ENCODE measurements around the gene ETV1. TPM values are rescaled to one million over a fixed set of nuclear protein-coding genes. Genes with fewer than 3 reads are reported as not detected.

The ETV1 gene
- polyA plus RNA-seq, 1 donor from 2014 or later, result 1.5 TPM

- Histone ChIP-seq H3F3A (ENCODE audit: insufficient read depth, low read length, poor library complexity, severe bottlenecking) (no peaks in the 10 kb centered on the region), H3K36me3 (ENCODE audit: insufficient read depth, low read length) (no peaks in the 10 kb centered on the region), H3K4me3 (ENCODE audit: low read length) (no peak overlapping the region), H3K79me2 (replicated peaks; ENCODE audit: insufficient read depth, low read length) (no peaks in the 10 kb centered on the region), H3K4me2 (ENCODE audit: low read length) (no peak overlapping the region), H3K27me3 (ENCODE audit: insufficient read depth, low read depth, low read length) (no peaks in the 10 kb centered on the region), H3K27ac (ENCODE audit: low read length) (no peak overlapping the region), H3K9me2 (ENCODE audit: insufficient read depth, low read length) (no peaks in the 10 kb centered on the region), H3K9me3 (ENCODE audit: low read length) (no peaks in the 10 kb centered on the region), H2AFZ (ENCODE audit: low read depth, low read length) (no peak overlapping the region), H3K9ac (ENCODE audit: low read length) (no peak overlapping the region), H4K20me1 (ENCODE audit: insufficient read depth) (no peaks in the 10 kb centered on the region)
- no peak for TF ChIP-seq SMC3 (conservative IDR thresholded peaks at IDR 0.05; ENCODE audit: poor library complexity)
- no peak for TF ChIP-seq EZH2 (IDR thresholded peaks at IDR 0.05; ENCODE audit: borderline replicate concordance, insufficient read depth, low read length, poor library complexity, severe bottlenecking)
- no peak for TF ChIP-seq EP300 (conservative IDR thresholded peaks at IDR 0.05; ENCODE audit: poor library complexity, severe bottlenecking)
- TF ChIP-seq RAD21 (conservative IDR thresholded peaks at IDR 0.05), result no peak
Observed at GRCh38 chr7:13945670-13946069, 43.8 kb downstream of the ETV1 start.

- H3K9me2 ChIP-seq (ENCODE audit: insufficient read depth, low read length), result no peaks in the 10 kb centered on the region
- H2AFZ ChIP-seq (ENCODE audit: low read depth, low read length), result no peak overlapping the region
- no peaks in the 10 kb centered on the region for H4K20me1 ChIP-seq (ENCODE audit: insufficient read depth)
- H3K4me3 ChIP-seq (ENCODE audit: low read length), result no peak overlapping the region
- no peak overlapping the region for H3K27ac ChIP-seq (ENCODE audit: low read length)
- no peak overlapping the region for H3K9ac ChIP-seq (ENCODE audit: low read length)
- no peak overlapping the region for H3K4me2 ChIP-seq (ENCODE audit: low read length)
- H3K36me3 ChIP-seq (ENCODE audit: insufficient read depth, low read length), result no peaks in the 10 kb centered on the region
- no peak for TF ChIP-seq EP300 (conservative IDR thresholded peaks at IDR 0.05; ENCODE audit: poor library complexity, severe bottlenecking)
- TF ChIP-seq POLR2AphosphoS5 (IDR thresholded peaks at IDR 0.05), result no peak
- no peak for TF ChIP-seq SMC3 (conservative IDR thresholded peaks at IDR 0.05; ENCODE audit: poor library complexity)
- TF ChIP-seq CTCF (IDR thresholded peaks at IDR 0.05; ENCODE audit: poor library complexity, severe bottlenecking), result no peak
- no peak for TF ChIP-seq TAF1 (IDR thresholded peaks at IDR 0.05; ENCODE audit: low read depth)
- no peak for TF ChIP-seq MXI1 (conservative IDR thresholded peaks at IDR 0.05; ENCODE audit: poor library complexity, severe bottlenecking)
- TF ChIP-seq EZH2 (IDR thresholded peaks at IDR 0.05; ENCODE audit: borderline replicate concordance, insufficient read depth, low read length, poor library complexity, severe bottlenecking), result no peak
- no peak for TF ChIP-seq REST (IDR thresholded peaks at IDR 0.05; ENCODE audit: borderline replicate concordance)
- no peak for TF ChIP-seq RAD21 (conservative IDR thresholded peaks at IDR 0.05)
- no peaks in the 10 kb centered on the region for H3F3A ChIP-seq (ENCODE audit: insufficient read depth, low read length, poor library complexity, severe bottlenecking)
- H3K9me3 ChIP-seq (ENCODE audit: low read length), result no peaks in the 10 kb centered on the region
- H3K27me3 ChIP-seq (ENCODE audit: insufficient read depth, low read depth, low read length), result no peaks in the 10 kb centered on the region
- no peaks in the 10 kb centered on the region for H3K79me2 ChIP-seq (replicated peaks; ENCODE audit: insufficient read depth, low read length)
Observed at GRCh38 chr7:13933536-13933935, 55.9 kb downstream of the ETV1 start.

Measured in neural cell (in vitro differentiated cells).